HCT116 (cell line): ENCODE results near the gene FOXC2. TPM values are rescaled to one million over a fixed set of nuclear protein-coding genes. Genes with fewer than 3 reads are reported as not detected.

ENCODE experiments used
- ATAC-seq: fragments of 200-7000 bp; cut with Tn5 transposase; 2 replicates; pipeline ENCODE4 v1.9.1; 2020; ENCODE audit warnings: mild to moderate bottlenecking, moderate library complexity
- BruUV-seq: library from RNA; stranded (reverse); fragments of 400-500 nt; replicated peaks from 2 replicates; lab custom pipeline; 2021; lab: Mats Ljungman, UMichigan
- CTCF ChIA-PET: fragments of 300-600 bp; sonication (Branson Sonifier 250); formaldehyde crosslinking; loops from one replicate; lab custom pipeline; 2021; ENCODE audit warnings: antibody characterized with exemption; lab: Charles Lee
- POLR2A ChIA-PET: fragments of 300-600, 350-600 bp; sonication (Branson Sonifier 250); formaldehyde crosslinking; loops from one replicate; lab custom pipeline; 2021; ENCODE audit warnings: antibody characterized with exemption; lab: Charles Lee
- RAD21 ChIA-PET, 2 experiments: fragments of 300-600 bp; sonication (Branson Sonifier 250); formaldehyde crosslinking; loops; one replicate each; lab custom pipeline; 2023; ENCODE audit warnings: low total read pairs in 2 of 2; ENCODE audit not compliant: uncharacterized antibody in 2 of 2, unreplicated experiment in 2 of 2, low non-redundant PET in 1 of 2; lab: Charles Lee
- DNase-seq: peaks from one replicate; pipeline ENCODE4 v3.0.0-alpha.2; 2010; ENCODE audit warnings: low read depth, low spot score
- H2AFZ ChIP-seq: fragments of 200-600 bp; shearing (Covaris generic), sonication (generic); 2 replicates; pipeline ENCODE4 v1.6.1; 2017; ENCODE audit warnings: low read depth, mixed run types, mixed read lengths, antibody characterized with exemption, low read length; ENCODE audit not compliant: poor library complexity, severe bottlenecking
- H3K27ac ChIP-seq: 2 replicates; pipeline ENCODE4 v1.5.1; 2012; ENCODE audit warnings: low read depth, low read length
- H3K27me3 ChIP-seq: fragments of 200-600 bp; sonication (generic); 2 replicates; pipeline ENCODE4 v1.6.1; 2016; ENCODE audit warnings: mixed run types, low read length, mixed read lengths; ENCODE audit not compliant: insufficient read depth
- H3K36me3 ChIP-seq, 2 experiments: fragments of 200-500 bp in 1 of 2; fragments of 200-600 bp in 1 of 2; sonication (Bioruptor generic) in 1 of 2; sonication (generic) in 1 of 2; 2 replicates each; pipeline versions ENCODE4 v1.5.1 to v1.6.1; 2014 to 2016; ENCODE audit warnings: low read length in 2 of 2, inconsistent platforms in 1 of 2, mixed read lengths in 1 of 2, mixed run types in 1 of 2; ENCODE audit not compliant: insufficient read depth in 2 of 2, control insufficient read depth in 1 of 2
- H3K4me1 ChIP-seq, 2 experiments: fragments of 200-600 bp in 1 of 2; sonication (generic) in 1 of 2; 2 replicates each; pipeline versions ENCODE4 v1.5.1 to v1.6.1; 2012 to 2017; ENCODE audit warnings: low read length in 2 of 2, inconsistent platforms in 1 of 2, mild to moderate bottlenecking in 1 of 2, mixed read lengths in 1 of 2, mixed run types in 1 of 2, moderate library complexity in 1 of 2; ENCODE audit not compliant: insufficient read depth in 2 of 2, control insufficient read depth in 1 of 2
- H3K4me2 ChIP-seq: fragments of 200-600 bp; sonication (generic); 2 replicates; pipeline ENCODE4 v1.6.1; 2017; ENCODE audit warnings: mixed run types, low read length, mixed read lengths
- H3K4me3 ChIP-seq, 2 experiments: fragments of 200-600 bp in 1 of 2; sonication (generic) in 1 of 2; replicated peaks in 1 of 2; 2 replicates each; pipeline ENCODE4 v1.5.1; 2011 to 2016; ENCODE audit warnings: low read length in 2 of 2, control low read depth in 1 of 2, low read depth in 1 of 2, mild to moderate bottlenecking in 1 of 2, mixed read lengths in 1 of 2, mixed run types in 1 of 2
- H3K79me2 ChIP-seq: fragments of 200-600 bp; sonication (generic); 2 replicates; pipeline ENCODE4 v1.6.1; 2017; ENCODE audit warnings: mild to moderate bottlenecking, mixed run types, low read length, moderate library complexity, mixed read lengths; ENCODE audit not compliant: insufficient read depth
- H3K9ac ChIP-seq: fragments of 200-600 bp; sonication (generic); 2 replicates; pipeline ENCODE4 v1.6.1; 2016; ENCODE audit warnings: low read length, mixed read lengths
- H3K9me2 ChIP-seq: fragments of 200-600 bp; sonication (generic), shearing (Covaris generic); 2 replicates; pipeline ENCODE4 v1.6.1; 2017; ENCODE audit warnings: mixed run types, mild to moderate bottlenecking, moderate library complexity; ENCODE audit not compliant: insufficient read depth
- H3K9me3 ChIP-seq, 2 experiments: fragments of 200-500 bp in 1 of 2; fragments of 200-600 bp in 1 of 2; sonication (Bioruptor generic) in 1 of 2; sonication (generic) in 1 of 2; 2 replicates each; pipeline ENCODE4 v1.6.1; 2014 to 2017; ENCODE audit warnings: low read length in 2 of 2, mixed read lengths in 2 of 2, inconsistent platforms in 1 of 2, low read depth in 1 of 2, mild to moderate bottlenecking in 1 of 2, mixed run types in 1 of 2, moderate library complexity in 1 of 2; ENCODE audit not compliant: control insufficient read depth in 1 of 2, insufficient read depth in 1 of 2
- H4K20me1 ChIP-seq: fragments of 200-600 bp; sonication (generic), shearing (Covaris generic); 2 replicates; pipeline ENCODE4 v1.6.1; 2017; ENCODE audit warnings: mixed run types, mild to moderate bottlenecking, moderate library complexity; ENCODE audit not compliant: insufficient read depth
- CBX3 ChIP-seq: IDR thresholded peaks from 2 replicates; pipeline ENCODE4 v1.6.1; 2012; ENCODE audit warnings: low read depth
- CEBPB ChIP-seq: IDR thresholded peaks from 2 replicates; pipeline ENCODE4 v1.6.1; 2012; ENCODE audit warnings: low read depth
- CTCF ChIP-seq, 3 experiments: fragments of 200-600 bp in 1 of 3; sonication (generic) in 1 of 3; IDR thresholded peaks in 2 of 3; conservative IDR thresholded peaks in 1 of 3; 2 replicates each; pipeline ENCODE4 v1.5.1; 2012 to 2017; ENCODE audit warnings: low read depth in 2 of 3, low read length in 2 of 3, antibody characterized with exemption in 1 of 3, borderline replicate concordance in 1 of 3, control low read depth in 1 of 3, mild to moderate bottlenecking in 1 of 3, mixed read lengths in 1 of 3, mixed run types in 1 of 3, moderate library complexity in 1 of 3; ENCODE audit not compliant: insufficient read depth in 1 of 3
- ELF1 ChIP-seq: IDR thresholded peaks from 2 replicates; pipeline ENCODE4 v1.6.1; 2012; ENCODE audit warnings: low read depth, borderline replicate concordance
- EZH2 ChIP-seq: fragments of 200-600 bp; sonication (generic); IDR thresholded peaks from 2 replicates; pipeline ENCODE4 v1.6.1; 2017; ENCODE audit warnings: antibody characterized with exemption, mixed run types
- EZH2phosphoT487 ChIP-seq: fragments of 200-600 bp; IDR thresholded peaks from 2 replicates; pipeline ENCODE4 v1.6.1; 2018; ENCODE audit warnings: antibody characterized with exemption, borderline replicate concordance
- JUND ChIP-seq: IDR thresholded peaks from 2 replicates; pipeline ENCODE4 v1.6.1; 2012
- MAX ChIP-seq: IDR thresholded peaks from 2 replicates; pipeline ENCODE4 v1.6.1; 2012
- POLR2A ChIP-seq: IDR thresholded peaks from 2 replicates; pipeline ENCODE4 v1.7.0; 2011; ENCODE audit warnings: borderline replicate concordance; ENCODE audit not compliant: insufficient read depth, insufficient read length; ENCODE audit errors: extremely low read depth
- POLR2AphosphoS5 ChIP-seq: IDR thresholded peaks from 2 replicates; pipeline ENCODE4 v1.6.1; 2011; ENCODE audit warnings: mild to moderate bottlenecking, low read depth, low read length, moderate library complexity
- RAD21 ChIP-seq: IDR thresholded peaks from 2 replicates; pipeline ENCODE4 v1.6.1; 2012; ENCODE audit warnings: low read depth, mild to moderate bottlenecking
- REST ChIP-seq: IDR thresholded peaks from 2 replicates; pipeline ENCODE4 v1.6.1; 2012; ENCODE audit warnings: low read depth
- SIN3A ChIP-seq: IDR thresholded peaks from 2 replicates; pipeline ENCODE4 v1.6.1; 2012; ENCODE audit warnings: low read depth
- SP1 ChIP-seq: IDR thresholded peaks from 2 replicates; pipeline ENCODE4 v1.6.1; 2012; ENCODE audit warnings: low read depth
- SRF ChIP-seq: IDR thresholded peaks from 2 replicates; pipeline ENCODE4 v1.6.1; 2012; ENCODE audit warnings: low read depth
- TCF7L2 ChIP-seq: IDR thresholded peaks from 2 replicates; pipeline ENCODE4 v1.7.0; 2011; ENCODE audit warnings: borderline replicate concordance, inconsistent platforms; ENCODE audit not compliant: insufficient read depth, insufficient read length; ENCODE audit errors: extremely low read depth
- YY1 ChIP-seq: IDR thresholded peaks from 2 replicates; pipeline ENCODE4 v1.6.1; 2011; ENCODE audit warnings: low read length, low read depth, moderate library complexity, mild to moderate bottlenecking; ENCODE audit not compliant: insufficient replicate concordance; ENCODE audit errors: extremely low read depth
- ZBTB33 ChIP-seq: IDR thresholded peaks from 2 replicates; pipeline ENCODE4 v1.6.1; 2011; ENCODE audit warnings: mild to moderate bottlenecking, low read length, moderate library complexity; ENCODE audit not compliant: insufficient replicate concordance; ENCODE audit errors: extremely low read depth
- ZFX ChIP-seq: fragments of 450-650 bp; IDR thresholded peaks from 2 replicates; pipeline ENCODE4 v1.6.1; 2017
- ZNF274 ChIP-seq: fragments of 200-500 bp; sonication (Bioruptor generic); IDR thresholded peaks from 2 replicates; pipeline ENCODE4 v1.6.1; 2014; ENCODE audit warnings: mild to moderate bottlenecking, low read depth, low read length, inconsistent platforms
- intact Hi-C: fragments of 100-400 bp; cut with micrococcal nuclease; formaldehyde crosslinking; loops from 2 replicates; pipeline ENCODE4 v1.10.0; 2022
- total RNA-seq: library from RNA; stranded (reverse); gene quantifications from one replicate; pipeline ENCODE4 v1.2.1, GENCODE V29; 2021; ENCODE audit not compliant: unreplicated experiment

The FOXC2 gene
- total RNA-seq, 1 experiment from 2014 or later, result 0.22 TPM

GRCh38 chr16:86594721-86595120 lies 28.1 kb downstream of the FOXC2 start:
- no peak overlapping the region for H3K4me2 ChIP-seq
- no peaks in the 10 kb centered on the region for H3K4me1 ChIP-seq
- H4K20me1 ChIP-seq, result no peaks in the 10 kb centered on the region
- H3K27ac ChIP-seq, result no peak overlapping the region
- ChIA-PET POLR2A (no interaction called here), RAD21 (no interaction called here), CTCF (no interaction called here)
- TF ChIP-seq POLR2A, result no peak
- no peak for TF ChIP-seq JUND
- TF ChIP-seq CTCF (IDR thresholded peaks at IDR 0.05 in 2 of 3, conservative IDR thresholded peaks at IDR 0.05 in 1 of 3; ENCODE audit: borderline replicate concordance in 1 of 3, insufficient read depth in 1 of 3, low read depth in 2 of 3, low read length in 2 of 3), result no peak
- TF ChIP-seq YY1, result no peak
- no peak for TF ChIP-seq ZFX
- no peak for TF ChIP-seq POLR2AphosphoS5
- no peak for TF ChIP-seq EZH2
- TF ChIP-seq SIN3A, result no peak
- TF ChIP-seq SP1, result no peak
- TF ChIP-seq TCF7L2, result no peak
- TF ChIP-seq ZNF274, result no peak
- TF ChIP-seq CEBPB, result no peak
- no peak for TF ChIP-seq EZH2phosphoT487
- TF ChIP-seq CBX3, result no peak
- no peak for TF ChIP-seq MAX
- TF ChIP-seq SRF, result no peak
- no peak for TF ChIP-seq RAD21
- TF ChIP-seq REST, result no peak
- no peak for TF ChIP-seq ZBTB33
- TF ChIP-seq ELF1, result no peak
- no peak overlapping the region for H3K9ac ChIP-seq
- H3K36me3 ChIP-seq, result no peaks in the 10 kb centered on the region
- no peaks in the 10 kb centered on the region for H3K9me3 ChIP-seq
- no peaks in the 10 kb centered on the region for H3K79me2 ChIP-seq
- DNase-seq (no peak), ATAC-seq (no peak)
- intact Hi-C loops, result no loop called here
- no peak overlapping the region for H2AFZ ChIP-seq
- H3K27me3 ChIP-seq, result peaks cover 50% of the 10 kb centered on the region
- no TSS peak for BruUV-seq
- H3K4me3 ChIP-seq, result no peak overlapping the region
- H3K9me2 ChIP-seq, result no peaks in the 10 kb centered on the region
